A549 (cell line): Measurements from ENCODE around the gene CCSER1. TPM values are rescaled to one million over a fixed set of nuclear protein-coding genes. Genes with fewer than 3 reads are reported as not detected.

Experiments
- ATAC-seq, 2 experiments: fragments of 200-7000 bp in 1 of 2; fragments of >200 bp in 1 of 2; cut with Nextera tagmentation in 1 of 2; cut with Tn5 transposase in 1 of 2; 3 replicates each; pipeline versions ENCODE4 v1.8.0 to v1.9.1; 2018 to 2020; ENCODE audit warnings: mild to moderate bottlenecking in 1 of 2, moderate library complexity in 1 of 2
- CTCF ChIA-PET: fragments of 300-600 bp; sonication (Branson Sonifier 250); formaldehyde crosslinking; extraction: SDS; loops from one replicate; lab custom pipeline; 2021; ENCODE audit warnings: antibody characterized with exemption, inconsistent platforms; lab: Yijun Ruan, JAX
- POLR2A ChIA-PET: fragments of 350-600 bp; formaldehyde crosslinking; extraction: SDS; loops from one replicate; lab custom pipeline; 2021; ENCODE audit warnings: antibody characterized with exemption, inconsistent platforms; lab: Yijun Ruan, JAX
- DNase-seq, 2 experiments: peaks; one replicate each; pipeline versions ENCODE4 v3.0.0 to v3.0.0-alpha.2; 2011 to 2016; ENCODE audit warnings: low read depth in 1 of 2, low spot score in 1 of 2
- FAIRE-seq: peaks from 2 replicates; lab custom pipeline; 2011; peaks lifted over from hg19 to GRCh38; lab: Jason Lieb, UNC
- H3K27ac ChIP-seq, 2 experiments: fragments of >200 bp; sonication (Bioruptor Twin); formaldehyde crosslinking; 3 replicates each; pipeline ENCODE4 v1.5.1; 2016 to 2017
- H3K4me1 ChIP-seq: fragments of >200 bp; sonication (Bioruptor Twin); formaldehyde crosslinking; 3 replicates; pipeline ENCODE4 v1.6.1; 2016
- H3K4me2 ChIP-seq: fragments of >200 bp; sonication (Bioruptor Twin); formaldehyde crosslinking; 3 replicates; pipeline ENCODE4 v1.6.1; 2016
- H3K4me3 ChIP-seq: fragments of >200 bp; sonication (Bioruptor Twin); formaldehyde crosslinking; 3 replicates; pipeline ENCODE4 v1.5.1; 2016
- H3K9me3 ChIP-seq: fragments of >200 bp; sonication (Bioruptor Twin); formaldehyde crosslinking; 3 replicates; pipeline ENCODE4 v1.6.1; 2016
- BCL3 ChIP-seq: fragments of >200 bp; sonication (Bioruptor Twin); formaldehyde crosslinking; IDR thresholded peaks from 3 replicates; pipeline ENCODE4 v1.6.1; 2016
- CBX2 ChIP-seq: fragments of 200-600 bp; sonication (generic); IDR thresholded peaks from 2 replicates; pipeline ENCODE4 v1.6.1; 2016; ENCODE audit warnings: low read depth, mild to moderate bottlenecking, borderline replicate concordance
- CTCF ChIP-seq: fragments of >200 bp; sonication (Bioruptor Twin); formaldehyde crosslinking; IDR thresholded peaks from 3 replicates; pipeline ENCODE4 v1.5.1; 2016
- ELK1 ChIP-seq: fragments of 150-350 bp; IDR thresholded peaks from 2 replicates; pipeline ENCODE4 v1.6.1; 2014; ENCODE audit warnings: low read depth, mild to moderate bottlenecking, low read length
- EP300 ChIP-seq, 2 experiments: fragments of >200 bp; sonication (Bioruptor Twin); formaldehyde crosslinking; IDR thresholded peaks; 2 replicates in 1 of 2; 3 replicates in 1 of 2; pipeline ENCODE4 v1.6.1; 2016 to 2017
- GATA3 ChIP-seq: IDR thresholded peaks from 2 replicates; pipeline ENCODE4 v1.6.1; 2012; ENCODE audit warnings: borderline replicate concordance
- HES2 ChIP-seq: fragments of >200 bp; sonication (Bioruptor Twin); formaldehyde crosslinking; IDR thresholded peaks from 2 replicates; pipeline ENCODE4 v1.6.1; 2016
- HEYL ChIP-seq: fragments of 250-450 bp; sonication (Bioruptor Pico); IDR thresholded peaks from 2 replicates; pipeline ENCODE4 v1.8.0; 2021; ENCODE audit warnings: mild to moderate bottlenecking, moderate library complexity
- HMGXB4 ChIP-seq: fragments of 250-450 bp; sonication (Bioruptor Pico); IDR thresholded peaks from 2 replicates; pipeline ENCODE4 v1.5.0; 2021; ENCODE audit warnings: mild to moderate bottlenecking, moderate library complexity, borderline replicate concordance
- JUNB ChIP-seq: fragments of >200 bp; sonication (Bioruptor Twin); formaldehyde crosslinking; IDR thresholded peaks from 2 replicates; pipeline ENCODE4 v1.6.1; 2016
- MAFK ChIP-seq: fragments of 450-650 bp; IDR thresholded peaks from 2 replicates; pipeline ENCODE4 v1.6.1; 2014; ENCODE audit not compliant: partially characterized antibody
- MAZ ChIP-seq: fragments of 150-350 bp; IDR thresholded peaks from 2 replicates; pipeline ENCODE4 v1.6.1; 2014; ENCODE audit warnings: antibody characterized with exemption, low read depth, low read length, borderline replicate concordance
- PBX3 ChIP-seq: IDR thresholded peaks from 2 replicates; pipeline ENCODE4 v1.6.1; 2012
- POLR2A ChIP-seq: IDR thresholded peaks from 2 replicates; pipeline ENCODE4 v1.6.1; 2012; ENCODE audit warnings: mild to moderate bottlenecking, low read length
- RAD21 ChIP-seq, 2 experiments: fragments of >200 bp in 1 of 2; sonication (Bioruptor Twin) in 1 of 2; formaldehyde crosslinking in 1 of 2; IDR thresholded peaks in 1 of 2; conservative IDR thresholded peaks in 1 of 2; 2 replicates in 1 of 2; 3 replicates in 1 of 2; pipeline ENCODE4 v1.6.1; 2012 to 2018; ENCODE audit warnings: inconsistent platforms in 1 of 2
- RARB ChIP-seq: fragments of 250-450 bp; sonication (Bioruptor Pico); IDR thresholded peaks from 2 replicates; pipeline ENCODE4 v1.8.0; 2021; ENCODE audit warnings: mild to moderate bottlenecking, moderate library complexity
- REST ChIP-seq: fragments of 200-600 bp; sonication (generic); IDR thresholded peaks from 2 replicates; pipeline ENCODE4 v1.6.1; 2016; ENCODE audit warnings: antibody characterized with exemption, mild to moderate bottlenecking, moderate library complexity
- RFX5 ChIP-seq: fragments of 450-650 bp; IDR thresholded peaks from 2 replicates; pipeline ENCODE4 v1.7.1; 2014; ENCODE audit warnings: antibody characterized with exemption, mild to moderate bottlenecking, moderate library complexity
- SMC3 ChIP-seq: fragments of >200 bp; sonication (Bioruptor Twin); formaldehyde crosslinking; IDR thresholded peaks from 3 replicates; pipeline ENCODE4 v1.6.1; 2018; ENCODE audit warnings: inconsistent platforms
- USF2 ChIP-seq: fragments of 450-650 bp; IDR thresholded peaks from 2 replicates; pipeline ENCODE4 v1.6.1; 2014; ENCODE audit warnings: antibody characterized with exemption
- ZC3H11A ChIP-seq: fragments of 450-650 bp; IDR thresholded peaks from 2 replicates; pipeline ENCODE4 v1.6.1; 2014; ENCODE audit warnings: antibody characterized with exemption, mild to moderate bottlenecking
- WGBS: methylation state at CpG from one replicate; pipeline ENCODE4 v1.1.6; 2017; ENCODE audit errors: missing lambda C conversion rate; 5-methylcytosine and 5-hydroxymethylcytosine counted together
- polyA plus RNA-seq, 4 experiments: library from polyadenylated mRNA; depleted of rRNA in 3 of 4; stranded (reverse); fragments of >200 nt; fragmentation: RNase III in 1 of 4; extraction: RNeasy Plus Mini Kit Qiagen cat#74134 plus additional on column Dnase treatment in 1 of 4; gene quantifications; 2 replicates in 3 of 4; 3 replicates in 1 of 4; pipeline ENCODE4 v1.2.3, GENCODE V29; 2011 to 2017

Gene CCSER1
- polyA plus RNA-seq, 2 of the 4 experiments (the other 2 are of a cell fraction): 0.06 TPM; not detected in 1

GRCh38 chr4:90290345-90290744 lies 163.2 kb downstream of the CCSER1 start (continued):
- TF ChIP-seq EP300 (IDR thresholded peaks at IDR 0.05) (no peak), BCL3 (no peak), ELK1 (no peak)

GRCh38 chr4:90292438-90292837 lies 165.2 kb downstream of the CCSER1 start:
- no peak overlapping the region for H3K27ac ChIP-seq
- ATAC-seq (no peak), DNase-seq (no peak), FAIRE-seq (no peak)
- H3K4me2 ChIP-seq: no peak overlapping the region
- H3K4me1 ChIP-seq: no peaks in the 10 kb centered on the region
- ChIA-PET POLR2A (no interaction called here), CTCF (interaction anchor here (0.9 to 1.0 kb wide), 2 partner anchors 8 to 32 kb away, joined by 3 read pairs; no protein-coding TSS in a partner anchor)
- TF ChIP-seq MAFK (peak; percentile 36), RFX5 (no peak)
- H3K9me3 ChIP-seq: no peaks in the 10 kb centered on the region
- no peak overlapping the region for H3K4me3 ChIP-seq

- no peak for TF ChIP-seq BCL3
- TF ChIP-seq HEYL (CRISPR knock-in tag): no peak
- no peak for TF ChIP-seq USF2
- TF ChIP-seq HMGXB4: no peak
- TF ChIP-seq HES2: no peak
- peak; percentile 58 for TF ChIP-seq SMC3
- no peak for TF ChIP-seq MAZ
- TF ChIP-seq RARB (CRISPR knock-in tag): no peak
- no peak for TF ChIP-seq JUNB
- no peak for TF ChIP-seq POLR2A
- TF ChIP-seq CBX2: no peak
- peak; percentile 49 to 70 for TF ChIP-seq RAD21 (conservative IDR thresholded peaks at IDR 0.05 in 1 of 2, IDR thresholded peaks at IDR 0.05 in 1 of 2)
- TF ChIP-seq PBX3: no peak
- TF ChIP-seq CTCF: peak; percentile 40; the same call in 2 of the 3 replicates
- TF ChIP-seq GATA3: no peak
- no peak for TF ChIP-seq ZC3H11A
- no peak for TF ChIP-seq REST
- CTCF ChIA-PET: interaction anchor here (0.9 to 1.0 kb wide), 2 partner anchors 9 to 32 kb away, joined by 3 read pairs; no protein-coding TSS in a partner anchor
- ATAC-seq: no peak
- whole genome bisulfite sequencing: under 1% methylated on average over 2 of the region's 2 CpGs
- Histone ChIP-seq H3K27ac (no peak overlapping the region), H3K4me1 (no peaks in the 10 kb centered on the region), H3K9me3 (no peaks in the 10 kb centered on the region), H3K4me3 (no peak overlapping the region), H3K4me2 (no peak overlapping the region)
- peak in 1 of 2 experiments; percentile 4 for DNase-seq
- FAIRE-seq: no peak
- POLR2A ChIA-PET: no interaction called here
Observed at GRCh38 chr4:90293320-90293719, 166.1 kb downstream of the CCSER1 start.
